VCaP (cell line): ENCODE data around the gene ATP1A4.

Experiments used
- H3K27ac ChIP-seq: fragments of 450-650 bp; 2 replicates; pipeline ENCODE4 v1.5.1; 2017
- TF ChIP-seq, protein P1 (sequence below): fragments of 450-650 bp; conservative IDR thresholded peaks from 2 replicates; pipeline ENCODE4 v1.5.1; 2017; ENCODE audit warnings: mild to moderate bottlenecking, moderate library complexity

The ATP1A4 gene

GRCh38 chr1:160151303-160151702, at the start of gene ATP1A4:
TSS of gene ATP1A4 (plus strand) at chr1:160151603. CDS start at chr1:160152041, 438 bp downstream.
- H3K27ac ChIP-seq = no peak within 1 kb of the TSS
- TF ChIP-seq, protein P1, sequence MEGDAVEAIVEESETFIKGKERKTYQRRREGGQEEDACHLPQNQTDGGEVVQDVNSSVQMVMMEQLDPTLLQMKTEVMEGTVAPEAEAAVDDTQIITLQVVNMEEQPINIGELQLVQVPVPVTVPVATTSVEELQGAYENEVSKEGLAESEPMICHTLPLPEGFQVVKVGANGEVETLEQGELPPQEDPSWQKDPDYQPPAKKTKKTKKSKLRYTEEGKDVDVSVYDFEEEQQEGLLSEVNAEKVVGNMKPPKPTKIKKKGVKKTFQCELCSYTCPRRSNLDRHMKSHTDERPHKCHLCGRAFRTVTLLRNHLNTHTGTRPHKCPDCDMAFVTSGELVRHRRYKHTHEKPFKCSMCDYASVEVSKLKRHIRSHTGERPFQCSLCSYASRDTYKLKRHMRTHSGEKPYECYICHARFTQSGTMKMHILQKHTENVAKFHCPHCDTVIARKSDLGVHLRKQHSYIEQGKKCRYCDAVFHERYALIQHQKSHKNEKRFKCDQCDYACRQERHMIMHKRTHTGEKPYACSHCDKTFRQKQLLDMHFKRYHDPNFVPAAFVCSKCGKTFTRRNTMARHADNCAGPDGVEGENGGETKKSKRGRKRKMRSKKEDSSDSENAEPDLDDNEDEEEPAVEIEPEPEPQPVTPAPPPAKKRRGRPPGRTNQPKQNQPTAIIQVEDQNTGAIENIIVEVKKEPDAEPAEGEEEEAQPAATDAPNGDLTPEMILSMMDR = no peak

GRCh38 chr1:160101717-160102522, 49.5 kb upstream of the ATP1A4 start:
- H3K27ac ChIP-seq = peak overlapping the region; percentile 66
- TF ChIP-seq, protein P1 = no peak

GRCh38 chr1:160103658-160104408, 47.6 kb upstream of the ATP1A4 start:
- TF ChIP-seq, protein P1 = no peak
- H3K27ac ChIP-seq = no peak overlapping the region

DNA sequence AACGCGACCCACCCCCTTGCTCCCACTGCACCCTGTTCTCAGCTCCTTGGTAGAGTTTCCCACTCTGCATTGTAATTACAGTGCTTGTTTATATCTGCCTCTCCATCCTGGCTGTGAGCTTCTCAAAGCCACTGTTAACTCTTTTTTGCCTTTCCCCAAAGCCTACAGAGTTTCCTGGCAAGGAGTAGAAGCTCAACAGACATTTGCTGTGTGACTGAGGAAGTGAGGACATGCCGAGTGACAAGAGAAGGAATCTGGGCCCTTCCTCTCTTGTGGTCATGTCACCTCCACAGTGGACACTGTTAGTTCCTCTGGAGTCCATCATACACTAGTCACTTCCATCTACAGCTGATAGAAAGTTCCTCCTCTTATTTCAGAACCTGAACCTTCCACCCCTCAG, 46.9 kb upstream of the ATP1A4 start:
- TF ChIP-seq, protein P1 = no peak
- no peak overlapping the region for H3K27ac ChIP-seq

DNA sequence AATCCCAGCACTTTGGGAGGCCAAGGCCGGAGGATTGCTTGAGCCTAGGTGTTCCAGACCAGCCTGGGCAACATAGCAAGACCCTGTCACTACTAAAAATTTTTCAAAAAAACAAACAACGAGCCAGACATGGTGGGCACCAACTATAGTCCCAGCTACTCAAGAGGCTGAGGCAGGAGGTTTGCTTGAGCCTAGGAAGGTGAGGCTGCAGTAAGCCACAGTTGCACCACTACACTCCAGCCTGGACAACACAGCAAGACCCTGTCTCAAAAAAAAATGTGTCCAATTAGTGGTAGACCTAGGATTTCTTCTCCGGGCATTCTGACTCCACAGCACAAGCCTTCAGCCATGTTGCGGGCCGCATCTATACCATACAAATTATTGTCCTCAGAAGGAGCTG, 46.2 kb upstream of the ATP1A4 start:
- H3K27ac ChIP-seq = no peak overlapping the region
- TF ChIP-seq, protein P1 = no peak

- H3K27ac ChIP-seq = no peak overlapping the region
- TF ChIP-seq, protein P1 = no peak
These were observed 43.9 kb upstream of the ATP1A4 start for GRCh38 chr1:160107512-160107911.

- H3K27ac ChIP-seq = no peak overlapping the region
- TF ChIP-seq, protein P1 = peak; percentile 56
These were observed 42.3 kb upstream of the ATP1A4 start for GRCh38 chr1:160108888-160109662.
